GM18907 (cell line): ENCODE data around the gene ANKH.
"Not testable (repeated sequence)": the region's sequence is repeated elsewhere in the genome, so short reads cannot be mapped to it uniquely, and the experiment has no call there.

ENCODE experiments used
- ATAC-seq: cut with Tn5 transposase; IDR thresholded peaks from one replicate; pipeline ENCODE4 v1.9.1; 2021; ENCODE audit warnings: mild to moderate bottlenecking, moderate library complexity; ENCODE audit not compliant: unreplicated experiment

Gene ANKH

DNA sequence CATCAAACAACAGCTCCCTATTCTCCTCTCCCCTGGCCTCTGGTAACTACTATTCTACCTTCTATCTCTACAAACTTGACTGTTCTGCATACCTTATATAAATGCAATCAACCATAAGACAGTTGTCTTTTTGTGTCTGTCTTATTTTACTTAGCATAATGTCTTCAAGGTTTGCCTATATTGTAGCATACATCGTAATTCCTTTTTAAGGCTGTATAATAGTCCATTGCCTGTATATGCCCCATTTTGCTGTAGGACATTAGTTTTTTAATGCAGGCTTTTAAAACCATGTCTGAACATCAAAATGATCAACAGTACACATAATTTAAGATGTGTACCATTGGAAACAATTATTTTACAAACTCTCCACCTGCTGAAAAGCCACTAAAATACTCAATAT is 12.4 kb downstream of the ANKH start:
- ATAC-seq = no peak

DNA sequence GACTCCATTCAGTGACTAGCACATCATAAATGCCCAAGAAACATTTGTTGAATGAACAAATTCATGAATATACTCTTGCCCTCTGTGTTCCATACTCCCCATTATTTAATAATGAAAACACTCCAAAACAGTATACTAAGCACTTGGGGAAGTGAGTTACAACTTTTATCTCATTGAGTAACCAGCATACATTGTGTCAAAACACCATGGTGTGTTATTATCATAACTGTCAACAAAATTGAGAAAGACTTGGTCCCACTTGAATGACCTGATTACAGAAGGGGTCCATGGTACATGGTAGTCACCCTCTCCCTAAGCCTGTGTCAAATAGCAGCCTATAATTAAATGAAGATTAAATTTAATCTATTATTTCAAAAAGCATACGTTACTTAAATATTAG is 16.2 kb downstream of the ANKH start:
- ATAC-seq = no peak

DNA sequence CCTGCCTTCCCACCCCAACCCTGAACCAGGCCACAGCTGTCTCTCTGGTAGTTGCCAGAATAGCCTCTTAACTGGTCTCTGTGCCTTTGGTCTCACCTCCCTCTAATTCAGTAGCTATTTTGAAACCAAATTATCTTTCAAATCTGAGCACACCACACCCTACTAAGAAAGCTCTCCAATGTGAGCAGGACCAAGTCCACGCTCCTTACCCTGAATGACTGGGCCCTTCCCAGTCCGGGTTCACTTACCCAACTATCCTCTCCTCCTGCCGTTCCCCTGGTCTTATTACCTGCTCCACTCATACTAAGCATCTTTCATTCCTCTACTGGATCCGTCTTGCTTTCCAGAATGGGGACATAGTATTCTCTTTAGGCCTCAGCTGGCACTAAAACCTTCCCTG is 16.8 kb downstream of the ANKH start:
- ATAC-seq = no peak

DNA sequence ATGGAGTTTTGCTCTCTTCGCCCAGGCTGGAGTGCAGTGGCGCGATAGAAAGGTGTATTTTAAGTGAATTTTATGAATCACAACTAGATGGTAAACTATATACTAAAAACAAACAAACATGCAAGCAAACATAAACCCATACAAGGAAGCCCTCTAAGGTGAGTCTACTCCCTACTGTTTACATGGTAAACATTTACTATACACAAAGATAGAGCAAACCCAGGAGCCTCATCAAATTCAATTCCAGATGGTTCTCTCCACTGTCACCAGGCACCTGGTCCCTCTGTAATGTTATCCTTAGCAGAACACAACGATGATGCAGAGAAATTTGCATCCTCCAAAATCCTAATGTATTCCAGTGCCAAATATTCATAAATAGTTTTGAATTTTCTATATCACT is 17.9 kb downstream of the ANKH start:
- no peak for ATAC-seq

- no peak for ATAC-seq
Measured at GRCh38 chr5:14852779-14853178, 18.8 kb downstream of the ANKH start.

GRCh38 chr5:14851999-14852526 is 19.5 kb downstream of the ANKH start:
- ATAC-seq = no peak

GRCh38 chr5:14851597-14851996 is 20.0 kb downstream of the ANKH start:
- no peak for ATAC-seq

DNA sequence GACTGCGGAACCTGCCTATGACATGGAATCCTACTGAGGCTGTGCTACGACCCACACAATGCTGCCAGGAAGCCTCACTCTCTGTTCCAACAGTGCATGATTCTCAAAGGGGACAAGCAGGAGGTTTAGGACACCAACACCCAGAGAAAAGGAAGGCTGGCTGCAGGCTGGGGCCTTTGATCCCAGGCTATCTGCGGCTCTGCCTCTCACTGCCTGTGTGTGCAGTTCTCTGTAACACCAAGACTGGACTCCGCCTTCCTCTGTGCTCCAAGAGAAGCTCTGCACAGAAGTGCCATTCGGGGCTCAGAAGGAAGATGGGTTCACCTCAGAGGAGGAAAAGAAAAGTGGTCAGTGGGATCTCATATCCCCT is 20.5 kb downstream of the ANKH start:
- no peak for ATAC-seq

- no peak for ATAC-seq
Measured at GRCh38 chr5:14850419-14851049, 21.0 kb downstream of the ANKH start.

DNA sequence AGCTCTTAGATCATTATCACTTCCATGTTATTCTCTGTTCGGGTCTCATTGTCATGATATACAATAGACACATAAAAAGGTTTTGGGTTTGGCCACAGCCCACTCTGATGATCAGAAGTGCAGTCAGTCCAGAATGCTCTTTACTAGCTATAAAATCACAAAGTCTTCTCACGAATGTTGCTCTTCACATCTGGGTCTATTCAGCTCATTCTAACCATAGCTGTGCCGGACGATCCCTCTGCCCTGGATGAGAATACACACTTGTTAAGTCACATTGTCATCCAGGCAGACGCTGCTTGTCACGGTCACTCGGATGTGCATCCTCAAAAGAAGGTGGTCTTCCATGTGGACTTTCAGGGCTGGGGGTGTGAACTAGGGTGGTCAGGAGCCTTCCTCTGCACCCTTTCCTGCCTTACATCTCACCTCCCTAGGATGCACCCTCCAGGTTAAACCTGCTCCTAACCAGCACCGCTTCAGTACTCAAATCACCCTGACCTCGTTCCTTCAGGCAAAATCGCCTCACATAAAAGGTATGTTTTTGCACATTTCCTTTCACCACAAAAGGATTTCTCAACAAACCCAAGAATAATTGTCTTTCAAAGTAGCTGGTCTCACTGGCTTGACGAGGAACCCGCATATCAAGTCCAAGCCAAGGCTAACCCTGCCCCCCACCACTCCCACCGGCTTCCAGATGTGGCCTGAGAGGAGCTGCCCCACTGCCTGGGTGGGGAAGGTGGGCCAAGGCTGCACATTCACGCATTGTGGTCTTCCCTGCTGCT is 21.9 kb downstream of the ANKH start:
- ATAC-seq = no peak

DNA sequence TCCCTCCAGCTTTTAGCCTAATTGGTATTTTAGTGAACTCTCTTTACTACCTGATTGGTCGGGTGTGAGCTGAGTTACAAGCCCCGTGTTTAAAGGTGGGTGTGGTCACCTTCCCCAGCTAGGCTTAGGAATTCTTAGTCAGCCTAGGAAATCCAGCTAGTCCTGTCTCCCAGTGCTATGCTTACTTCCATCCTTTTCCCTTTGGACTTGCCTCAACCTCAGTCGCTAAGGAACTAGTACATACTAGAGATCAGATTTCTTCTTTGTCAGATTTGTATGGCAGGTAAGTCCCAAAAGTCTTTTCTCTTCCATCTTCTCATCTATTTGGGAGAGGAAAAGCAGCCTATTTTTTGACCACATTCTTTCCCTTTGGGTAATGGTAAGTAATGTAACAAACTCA is 22.6 kb downstream of the ANKH start:
- not testable (repeated sequence) for ATAC-seq

DNA sequence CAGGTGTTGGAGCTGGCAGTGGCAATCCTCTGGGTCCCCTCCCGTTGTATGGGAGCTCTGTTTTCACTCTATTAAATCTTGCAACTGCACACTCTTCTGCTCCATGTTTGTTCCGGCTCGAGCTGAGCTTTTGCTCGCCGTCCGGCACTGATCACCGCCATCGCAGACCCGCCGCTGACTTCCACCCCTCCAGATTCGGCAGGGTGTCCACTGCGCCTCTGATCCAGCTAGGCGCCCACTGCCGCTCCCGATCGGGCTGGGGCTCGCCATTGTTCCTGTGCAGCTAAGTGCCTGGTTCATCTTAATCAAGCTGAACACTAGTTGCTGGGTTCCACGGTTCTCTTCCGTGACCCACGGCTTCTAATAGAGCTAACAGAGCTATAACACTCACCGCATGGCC is 23.2 kb downstream of the ANKH start:
- no peak for ATAC-seq

GRCh38 chr5:14847471-14847870 is 24.1 kb downstream of the ANKH start:
- no peak for ATAC-seq

GRCh38 chr5:14842117-14842516 is 29.5 kb downstream of the ANKH start:
- no peak for ATAC-seq

DNA sequence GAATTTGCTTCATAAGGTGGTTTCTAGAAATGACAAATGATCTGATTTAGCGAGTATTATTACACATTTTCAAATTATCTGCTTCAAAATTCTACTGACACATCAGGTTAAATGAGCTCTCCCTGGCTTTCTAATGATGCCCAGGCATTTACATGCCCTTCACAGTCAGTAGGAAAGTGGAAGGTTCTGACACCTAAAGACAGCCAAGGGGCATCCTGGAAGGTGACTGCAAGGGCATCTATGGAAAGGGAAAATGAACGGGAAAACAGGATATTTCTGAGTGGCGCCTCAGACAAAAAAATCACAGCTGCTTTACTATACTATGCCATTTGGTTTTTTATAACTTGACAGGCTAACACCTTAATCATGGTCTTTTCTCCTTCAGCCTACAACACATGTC is 31.0 kb downstream of the ANKH start:
- ATAC-seq = no peak

GRCh38 chr5:14838396-14839319 is 32.9 kb downstream of the ANKH start:
- ATAC-seq = no peak

GRCh38 chr5:14837423-14838122 is 34.0 kb downstream of the ANKH start:
- not testable (repeated sequence) for ATAC-seq

GRCh38 chr5:14834584-14835550 is 36.7 kb downstream of the ANKH start:
- no peak for ATAC-seq

GRCh38 chr5:14834062-14834461 is 37.5 kb downstream of the ANKH start:
- ATAC-seq = no peak

DNA sequence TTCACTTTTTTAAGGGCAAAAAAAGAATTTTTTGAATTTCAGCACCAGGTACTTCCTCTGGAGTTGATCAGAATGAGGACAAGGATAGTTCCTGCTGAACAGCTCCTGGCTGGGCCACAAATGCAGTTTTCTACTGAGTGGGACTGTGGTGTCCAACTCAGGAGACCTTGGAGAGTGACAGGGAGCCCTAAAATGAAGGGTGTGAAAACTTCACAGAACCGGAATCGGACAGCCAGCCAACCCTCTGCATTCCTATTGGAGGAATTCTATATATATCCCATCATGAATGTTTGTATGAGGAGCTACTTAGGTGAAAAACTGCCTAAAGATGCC is 40.6 kb downstream of the ANKH start:
- no peak for ATAC-seq
